Neutrophil (primary cell): ENCODE data around the gene LILRB2.
A peak's percentile ranks its signal among the peaks of the same experiment; 100 is the strongest.
"Not testable (repeated sequence)": the region's sequence is repeated elsewhere in the genome, so short reads cannot be mapped to it uniquely, and the experiment has no call there.

ENCODE experiments used
- H3K27ac ChIP-seq: fragments of 200-600 bp; sonication (generic); 2 replicates; pipeline ENCODE4 v1.5.1; 2016; ENCODE audit warnings: mild to moderate bottlenecking, moderate library complexity
- H3K27me3 ChIP-seq: fragments of 200-600 bp; sonication (generic); 2 replicates; pipeline ENCODE4 v1.6.0; 2016; ENCODE audit warnings: mild to moderate bottlenecking
- H3K36me3 ChIP-seq: fragments of 200-600 bp; sonication (generic); 2 replicates; pipeline ENCODE4 v1.5.1; 2017
- H3K4me1 ChIP-seq, 2 experiments: fragments of 200-600 bp in 1 of 2; sonication (generic) in 1 of 2; 1 replicate in 1 of 2; 2 replicates in 1 of 2; pipeline versions ENCODE4 v1.5.1 to v1.6.1; 2013 to 2016; ENCODE audit warnings: low read depth in 1 of 2, low read length in 1 of 2, mild to moderate bottlenecking in 1 of 2, moderate library complexity in 1 of 2; ENCODE audit not compliant: control insufficient read depth in 1 of 2, insufficient read depth in 1 of 2
- H3K4me3 ChIP-seq, 2 experiments: fragments of 200-600 bp in 1 of 2; sonication (generic) in 1 of 2; 1 replicate in 1 of 2; 2 replicates in 1 of 2; pipeline ENCODE4 v1.5.1; 2013 to 2016; ENCODE audit warnings: low read depth in 1 of 2, low read length in 1 of 2, mild to moderate bottlenecking in 1 of 2, moderate library complexity in 1 of 2
- H3K9me3 ChIP-seq: fragments of 200-600 bp; sonication (generic); 2 replicates; pipeline ENCODE4 v1.5.1; 2016
- CTCF ChIP-seq: fragments of 200-600 bp; sonication (generic); IDR thresholded peaks from 2 replicates; pipeline ENCODE4 v1.5.1; 2016; ENCODE audit warnings: antibody characterized with exemption

LILRB2 gene

DNA sequence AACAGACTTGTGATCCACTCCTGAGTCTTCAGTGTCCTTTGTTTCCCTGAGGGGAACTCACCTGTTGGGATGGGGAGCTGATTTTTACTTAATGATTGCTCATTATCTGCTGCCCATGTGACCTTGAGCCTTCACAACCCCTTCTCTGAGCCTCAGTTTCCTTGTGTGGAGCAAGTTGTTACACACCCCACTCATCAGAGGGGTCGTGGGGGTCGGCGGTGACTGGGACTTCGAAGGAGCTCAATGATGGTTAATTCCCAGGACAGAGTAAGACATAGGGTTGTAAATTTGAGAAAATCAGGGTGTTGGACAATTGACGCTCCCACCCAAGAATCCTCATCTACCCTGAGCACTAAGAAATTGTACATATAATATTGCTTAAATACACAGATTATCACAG lies 18.6 kb upstream of the LILRB2 start:
- H3K4me3 ChIP-seq, result peak overlapping the region in 1 of 2 experiments; percentile 13
- H3K27me3 ChIP-seq, result no peaks in the 10 kb centered on the region
- H3K9me3 ChIP-seq, result no peaks in the 10 kb centered on the region
- no peak for TF ChIP-seq CTCF
- peaks cover 72 to 73% of the 10 kb centered on the region in 2 experiments for H3K4me1 ChIP-seq
- H3K27ac ChIP-seq, result peak overlapping the region; percentile 80
- peaks cover 15% of the 10 kb centered on the region for H3K36me3 ChIP-seq

GRCh38 chr19:54299126-54299498 lies 18.2 kb upstream of the LILRB2 start:
- H3K4me1 ChIP-seq, result peaks cover 68 to 69% of the 10 kb centered on the region in 2 experiments
- H3K36me3 ChIP-seq, result peaks cover 15% of the 10 kb centered on the region
- H3K27ac ChIP-seq, result peak overlapping the region; percentile 80
- H3K4me3 ChIP-seq, result peak overlapping the region; percentile 13 to 20
- TF ChIP-seq CTCF, result no peak
- H3K27me3 ChIP-seq, result peaks cover 4% of the 10 kb centered on the region
- no peaks in the 10 kb centered on the region for H3K9me3 ChIP-seq

DNA sequence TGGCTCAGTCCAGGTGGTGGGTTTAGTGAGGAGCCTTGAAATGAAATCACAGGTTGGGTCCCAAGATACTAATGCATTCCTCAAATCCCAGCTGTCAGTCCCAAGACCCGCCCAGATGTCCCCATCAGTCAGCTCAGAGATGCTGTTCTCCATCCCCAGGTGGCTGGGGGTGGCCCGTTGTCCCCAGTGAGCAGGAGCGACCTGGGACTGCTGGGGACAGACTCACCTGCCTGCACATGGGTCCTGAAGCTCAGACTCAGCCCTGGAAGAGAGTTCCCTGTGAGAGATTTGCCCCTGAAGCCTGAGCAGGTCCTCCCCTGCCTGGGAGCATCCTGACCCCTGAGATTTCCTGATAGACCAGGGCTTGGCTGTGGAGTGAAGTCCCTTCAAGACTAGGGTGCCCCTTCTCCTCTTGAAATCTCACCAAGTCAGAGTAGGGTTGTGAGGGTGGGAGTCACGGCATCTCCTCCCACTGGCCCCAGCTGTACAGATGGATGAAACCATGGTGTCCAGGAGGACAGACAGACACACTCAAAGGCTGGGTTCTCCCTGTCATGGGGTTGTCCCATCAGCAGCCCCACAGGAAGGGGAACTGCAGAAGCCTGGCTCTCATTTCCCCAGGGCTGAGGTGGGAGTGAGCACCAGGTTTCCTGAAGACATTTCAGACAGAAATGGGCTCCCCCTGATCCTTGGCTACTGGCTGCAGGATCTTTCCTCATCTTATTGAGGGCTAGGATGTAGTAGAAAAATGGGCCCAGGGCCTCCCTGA lies 17.6 kb upstream of the LILRB2 start:
- no peak for TF ChIP-seq CTCF
- peak overlapping the region; percentile 80 for H3K27ac ChIP-seq
- H3K9me3 ChIP-seq, result no peaks in the 10 kb centered on the region
- H3K4me3 ChIP-seq, result peak overlapping the region; percentile 13 to 20
- peaks cover 7% of the 10 kb centered on the region for H3K27me3 ChIP-seq
- peaks cover 62 to 64% of the 10 kb centered on the region in 2 experiments for H3K4me1 ChIP-seq
- H3K36me3 ChIP-seq, result peaks cover 15% of the 10 kb centered on the region

DNA sequence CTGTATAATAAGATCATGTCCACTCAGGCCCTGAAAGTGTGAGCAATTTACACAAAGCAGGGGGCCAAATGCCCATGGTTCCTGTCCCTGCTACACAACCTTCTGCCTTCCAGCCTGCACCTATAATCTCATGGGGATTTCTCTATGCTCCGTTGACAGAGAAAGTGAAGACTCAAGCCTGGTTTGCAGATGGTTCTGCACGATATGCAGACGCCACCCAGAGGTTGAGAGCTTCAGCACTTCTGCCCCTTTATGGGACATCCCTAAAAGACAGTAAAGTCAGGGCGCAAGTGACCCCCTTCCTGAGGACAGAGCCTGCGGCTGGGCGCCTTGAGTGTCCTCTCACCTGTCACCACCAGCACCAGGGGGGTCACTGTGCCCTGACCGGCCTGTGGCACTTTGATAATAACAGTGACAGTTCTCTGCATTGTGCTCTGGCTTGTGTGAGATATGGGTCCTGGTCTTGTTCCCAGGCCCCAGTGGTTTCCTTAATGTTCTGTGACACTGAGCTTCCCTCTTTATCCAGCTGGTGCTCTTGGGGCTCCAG lies 16.9 kb upstream of the LILRB2 start:
- Histone ChIP-seq H3K27me3 (peaks cover 7% of the 10 kb centered on the region), H3K36me3 (peaks cover 15% of the 10 kb centered on the region), H3K4me1 (peaks cover 55 to 57% of the 10 kb centered on the region in 2 experiments), H3K9me3 (no peaks in the 10 kb centered on the region), H3K27ac (peak overlapping the region; percentile 80), H3K4me3 (peak overlapping the region in 1 of 2 experiments; percentile 13)
- no peak for TF ChIP-seq CTCF

DNA sequence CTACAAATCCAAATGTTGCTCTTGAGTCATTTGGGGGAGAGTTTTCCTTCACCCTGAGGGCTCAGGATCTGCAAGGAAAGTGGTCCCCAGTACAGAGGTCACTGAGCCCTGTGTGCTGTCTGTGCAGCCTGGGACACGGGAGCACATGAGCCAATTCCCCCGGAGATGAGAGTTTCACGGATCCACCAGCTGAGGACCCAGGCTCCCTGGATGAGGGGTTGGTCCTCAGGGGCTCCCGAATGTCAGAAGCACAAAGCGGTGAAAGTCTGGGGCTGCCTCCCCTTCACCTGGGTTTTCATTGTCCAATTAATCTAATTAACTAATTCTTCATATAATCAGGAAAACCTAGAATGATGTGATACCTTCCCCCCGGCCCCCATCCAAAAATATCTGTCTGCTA lies 13.6 kb upstream of the LILRB2 start:
- no peaks in the 10 kb centered on the region for H3K9me3 ChIP-seq
- TF ChIP-seq CTCF, result no peak
- no peak overlapping the region for H3K4me3 ChIP-seq
- peaks cover 17% of the 10 kb centered on the region for H3K27me3 ChIP-seq
- no peak overlapping the region for H3K27ac ChIP-seq
- H3K4me1 ChIP-seq, result peaks cover 25 to 26% of the 10 kb centered on the region in 2 experiments
- peaks cover 15% of the 10 kb centered on the region for H3K36me3 ChIP-seq

DNA sequence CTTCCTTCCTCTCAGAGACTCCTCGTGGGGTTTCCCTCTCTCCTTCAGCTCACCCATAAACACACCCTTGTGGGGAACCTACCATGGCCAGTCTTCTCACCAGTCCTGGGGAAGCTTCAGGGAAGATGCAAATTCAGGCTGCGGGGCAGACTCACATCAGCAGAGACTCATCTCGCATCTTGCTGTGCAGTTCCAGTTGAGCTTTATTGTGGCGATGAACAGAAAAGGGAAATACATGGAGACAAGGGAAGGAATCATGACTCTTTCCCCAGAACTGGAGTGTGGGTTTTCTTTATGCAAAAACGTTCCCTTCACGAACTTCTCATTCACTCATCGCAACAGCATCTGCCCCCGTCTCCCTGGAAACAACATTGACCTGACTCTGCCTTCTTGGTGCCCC lies 8.2 kb upstream of the LILRB2 start:
- H3K27ac ChIP-seq, H3K9me3 ChIP-seq, H3K4me3 ChIP-seq, H3K36me3 ChIP-seq: not testable (repeated sequence)
- peaks cover 24 to 25% of the 10 kb centered on the region in 2 experiments for H3K4me1 ChIP-seq
- peaks cover 14% of the 10 kb centered on the region for H3K27me3 ChIP-seq
